HEK293 (cell line): Measurements from ENCODE around the gene LENEP.

Experiments used
- CTCF ChIA-PET: fragments of 350-600 bp; formaldehyde crosslinking; extraction: SDS; loops from one replicate; lab custom pipeline; 2021; ENCODE audit warnings: antibody characterized with exemption; lab: Yijun Ruan, JAX
- POLR2A ChIA-PET: fragments of 300-600 bp; formaldehyde crosslinking; extraction: SDS; loops from one replicate; lab custom pipeline; 2020; ENCODE audit warnings: antibody characterized with exemption, inconsistent platforms; lab: Yijun Ruan, JAX
- H3K27ac ChIP-seq: fragments of 200-500 bp; sonication (Bioruptor generic); 2 replicates; pipeline ENCODE4 v1.5.1; 2014; ENCODE audit warnings: low read depth, low read length, control low read depth, inconsistent platforms; ENCODE audit errors: extremely low read depth
- H3K36me3 ChIP-seq, 2 experiments: fragments of 200-500 bp in 1 of 2; sonication (Bioruptor generic) in 1 of 2; 1 replicate in 1 of 2; 2 replicates in 1 of 2; pipeline ENCODE4 v1.5.1; 2014 to 2017; ENCODE audit warnings: inconsistent platforms in 2 of 2, low read length in 2 of 2; ENCODE audit not compliant: control insufficient read depth in 2 of 2, insufficient read depth in 1 of 2
- H3K4me1 ChIP-seq: fragments of 200-500 bp; sonication (Bioruptor generic); 2 replicates; pipeline ENCODE4 v1.5.1; 2014; ENCODE audit warnings: mild to moderate bottlenecking, low read length, inconsistent platforms; ENCODE audit not compliant: control insufficient read depth, insufficient read depth
- H3K4me3 ChIP-seq: 2 replicates; pipeline ENCODE4 v1.5.1; 2011; ENCODE audit warnings: low read depth, mild to moderate bottlenecking, control low read depth, low read length, moderate library complexity
- H3K9me3 ChIP-seq: fragments of 200-500 bp; sonication (Bioruptor generic); 2 replicates; pipeline ENCODE4 v1.5.1; 2014; ENCODE audit warnings: low read depth, low read length, inconsistent platforms; ENCODE audit not compliant: control insufficient read depth, insufficient read depth
- ZNF23 ChIP-seq: fragments of 450-650 bp; formaldehyde crosslinking; IDR thresholded peaks from 2 replicates; pipeline ENCODE4 v1.5.1; 2016; ENCODE audit warnings: missing biosample characterization, missing genetic modification characterization, borderline replicate concordance
- ZNF350 ChIP-seq: fragments of 450-650 bp; formaldehyde crosslinking; IDR thresholded peaks from 2 replicates; pipeline ENCODE4 v1.5.0; 2017; ENCODE audit warnings: missing biosample characterization, mild to moderate bottlenecking, missing genetic modification characterization
- ZNF37A ChIP-seq: fragments of 450-650 bp; IDR thresholded peaks from 2 replicates; pipeline ENCODE4 v1.5.1; 2018; ENCODE audit warnings: missing biosample characterization, missing genetic modification characterization
- ZNF623 ChIP-seq: fragments of 450-650 bp; formaldehyde crosslinking; IDR thresholded peaks from 2 replicates; pipeline ENCODE4 v1.5.1; 2016; ENCODE audit warnings: missing biosample characterization, missing genetic modification characterization
- ZNF785 ChIP-seq: fragments of 450-650 bp; formaldehyde crosslinking; IDR thresholded peaks from 2 replicates; pipeline ENCODE4 v1.5.1; 2016; ENCODE audit warnings: missing biosample characterization, missing genetic modification characterization
- TF ChIP-seq, protein P1 (sequence below): fragments of 450-650 bp; formaldehyde crosslinking; IDR thresholded peaks from 2 replicates; pipeline ENCODE4 v1.5.1; 2016; ENCODE audit warnings: missing biosample characterization, missing genetic modification characterization
- TF ChIP-seq, protein P2 (sequence below): fragments of 450-650 bp; formaldehyde crosslinking; IDR thresholded peaks from 2 replicates; pipeline ENCODE4 v1.5.1; 2017; ENCODE audit warnings: missing biosample characterization, missing genetic modification characterization
- TF ChIP-seq, protein P3 (sequence below): fragments of 450-650 bp; formaldehyde crosslinking; IDR thresholded peaks from 2 replicates; pipeline ENCODE4 v1.5.1; 2017; ENCODE audit warnings: missing biosample characterization, missing genetic modification characterization
- TF ChIP-seq, protein P4 (sequence below): fragments of 450-650 bp; formaldehyde crosslinking; IDR thresholded peaks from 2 replicates; pipeline ENCODE4 v1.5.1; 2016; ENCODE audit warnings: missing biosample characterization, missing genetic modification characterization
- TF ChIP-seq, protein P5 (sequence below): fragments of 450-650 bp; formaldehyde crosslinking; IDR thresholded peaks from 2 replicates; pipeline ENCODE4 v1.5.1; 2016; ENCODE audit warnings: missing biosample characterization, missing genetic modification characterization
- TF ChIP-seq, protein P6 (sequence below): fragments of 450-650 bp; formaldehyde crosslinking; IDR thresholded peaks from 2 replicates; pipeline ENCODE4 v1.5.1; 2016; ENCODE audit warnings: missing biosample characterization, missing genetic modification characterization, borderline replicate concordance
- TF ChIP-seq, protein P7 (sequence below): fragments of 450-650 bp; formaldehyde crosslinking; optimal IDR thresholded peaks from 2 replicates; pipeline ENCODE3; 2016; ENCODE audit warnings: missing biosample characterization, mild to moderate bottlenecking, missing genetic modification characterization

The LENEP gene

DNA sequence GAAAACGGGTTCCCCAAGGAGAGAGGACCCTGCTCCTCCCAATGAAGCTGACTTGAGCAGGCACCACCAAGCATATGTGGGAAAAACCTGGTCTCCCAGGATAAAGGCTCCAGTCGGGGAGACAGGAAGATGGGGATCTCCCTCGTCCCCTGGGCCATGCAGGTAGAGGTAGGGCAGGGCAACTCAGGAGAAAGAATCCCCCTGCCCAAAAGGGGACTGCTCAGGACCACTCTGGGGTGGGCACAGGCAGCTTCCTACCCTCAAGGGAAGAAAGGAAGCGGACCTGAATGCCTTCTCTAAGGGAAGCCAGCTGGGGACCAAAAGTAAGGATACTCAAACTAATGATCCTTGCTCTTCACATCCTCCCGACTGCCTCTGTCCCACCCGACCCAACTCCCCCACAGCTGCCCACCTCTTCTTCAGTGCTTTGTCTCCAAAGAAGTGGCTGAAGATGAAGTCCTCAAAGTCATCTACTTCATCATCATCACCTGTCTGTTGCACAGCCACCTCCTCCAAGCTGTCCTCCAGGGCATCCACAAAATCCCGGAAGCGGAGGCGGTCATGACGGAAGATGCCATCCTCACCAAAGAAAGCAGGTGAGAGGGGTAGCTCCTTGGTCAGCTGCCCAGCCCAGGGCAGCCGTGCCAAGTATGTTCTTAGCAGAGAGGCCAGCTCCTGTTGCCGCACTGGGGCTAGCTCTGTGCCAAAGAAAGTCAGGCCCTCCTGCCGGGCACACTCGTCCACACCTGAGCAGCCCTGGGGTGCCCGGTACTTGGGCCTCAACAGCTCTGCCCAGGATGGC, 48.0 kb upstream of the LENEP start (continued):
- TF ChIP-seq, protein P1, sequence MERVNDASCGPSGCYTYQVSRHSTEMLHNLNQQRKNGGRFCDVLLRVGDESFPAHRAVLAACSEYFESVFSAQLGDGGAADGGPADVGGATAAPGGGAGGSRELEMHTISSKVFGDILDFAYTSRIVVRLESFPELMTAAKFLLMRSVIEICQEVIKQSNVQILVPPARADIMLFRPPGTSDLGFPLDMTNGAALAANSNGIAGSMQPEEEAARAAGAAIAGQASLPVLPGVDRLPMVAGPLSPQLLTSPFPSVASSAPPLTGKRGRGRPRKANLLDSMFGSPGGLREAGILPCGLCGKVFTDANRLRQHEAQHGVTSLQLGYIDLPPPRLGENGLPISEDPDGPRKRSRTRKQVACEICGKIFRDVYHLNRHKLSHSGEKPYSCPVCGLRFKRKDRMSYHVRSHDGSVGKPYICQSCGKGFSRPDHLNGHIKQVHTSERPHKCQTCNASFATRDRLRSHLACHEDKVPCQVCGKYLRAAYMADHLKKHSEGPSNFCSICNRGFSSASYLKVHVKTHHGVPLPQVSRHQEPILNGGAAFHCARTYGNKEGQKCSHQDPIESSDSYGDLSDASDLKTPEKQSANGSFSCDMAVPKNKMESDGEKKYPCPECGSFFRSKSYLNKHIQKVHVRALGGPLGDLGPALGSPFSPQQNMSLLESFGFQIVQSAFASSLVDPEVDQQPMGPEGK (tag by site-specific recombination): no peak
- TF ChIP-seq, protein P2, sequence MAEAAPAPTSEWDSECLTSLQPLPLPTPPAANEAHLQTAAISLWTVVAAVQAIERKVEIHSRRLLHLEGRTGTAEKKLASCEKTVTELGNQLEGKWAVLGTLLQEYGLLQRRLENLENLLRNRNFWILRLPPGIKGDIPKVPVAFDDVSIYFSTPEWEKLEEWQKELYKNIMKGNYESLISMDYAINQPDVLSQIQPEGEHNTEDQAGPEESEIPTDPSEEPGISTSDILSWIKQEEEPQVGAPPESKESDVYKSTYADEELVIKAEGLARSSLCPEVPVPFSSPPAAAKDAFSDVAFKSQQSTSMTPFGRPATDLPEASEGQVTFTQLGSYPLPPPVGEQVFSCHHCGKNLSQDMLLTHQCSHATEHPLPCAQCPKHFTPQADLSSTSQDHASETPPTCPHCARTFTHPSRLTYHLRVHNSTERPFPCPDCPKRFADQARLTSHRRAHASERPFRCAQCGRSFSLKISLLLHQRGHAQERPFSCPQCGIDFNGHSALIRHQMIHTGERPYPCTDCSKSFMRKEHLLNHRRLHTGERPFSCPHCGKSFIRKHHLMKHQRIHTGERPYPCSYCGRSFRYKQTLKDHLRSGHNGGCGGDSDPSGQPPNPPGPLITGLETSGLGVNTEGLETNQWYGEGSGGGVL: no peak
- TF ChIP-seq, protein P3, sequence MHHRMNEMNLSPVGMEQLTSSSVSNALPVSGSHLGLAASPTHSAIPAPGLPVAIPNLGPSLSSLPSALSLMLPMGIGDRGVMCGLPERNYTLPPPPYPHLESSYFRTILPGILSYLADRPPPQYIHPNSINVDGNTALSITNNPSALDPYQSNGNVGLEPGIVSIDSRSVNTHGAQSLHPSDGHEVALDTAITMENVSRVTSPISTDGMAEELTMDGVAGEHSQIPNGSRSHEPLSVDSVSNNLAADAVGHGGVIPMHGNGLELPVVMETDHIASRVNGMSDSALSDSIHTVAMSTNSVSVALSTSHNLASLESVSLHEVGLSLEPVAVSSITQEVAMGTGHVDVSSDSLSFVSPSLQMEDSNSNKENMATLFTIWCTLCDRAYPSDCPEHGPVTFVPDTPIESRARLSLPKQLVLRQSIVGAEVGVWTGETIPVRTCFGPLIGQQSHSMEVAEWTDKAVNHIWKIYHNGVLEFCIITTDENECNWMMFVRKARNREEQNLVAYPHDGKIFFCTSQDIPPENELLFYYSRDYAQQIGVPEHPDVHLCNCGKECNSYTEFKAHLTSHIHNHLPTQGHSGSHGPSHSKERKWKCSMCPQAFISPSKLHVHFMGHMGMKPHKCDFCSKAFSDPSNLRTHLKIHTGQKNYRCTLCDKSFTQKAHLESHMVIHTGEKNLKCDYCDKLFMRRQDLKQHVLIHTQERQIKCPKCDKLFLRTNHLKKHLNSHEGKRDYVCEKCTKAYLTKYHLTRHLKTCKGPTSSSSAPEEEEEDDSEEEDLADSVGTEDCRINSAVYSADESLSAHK (tag by site-specific recombination): no peak
- TF ChIP-seq, protein P4, sequence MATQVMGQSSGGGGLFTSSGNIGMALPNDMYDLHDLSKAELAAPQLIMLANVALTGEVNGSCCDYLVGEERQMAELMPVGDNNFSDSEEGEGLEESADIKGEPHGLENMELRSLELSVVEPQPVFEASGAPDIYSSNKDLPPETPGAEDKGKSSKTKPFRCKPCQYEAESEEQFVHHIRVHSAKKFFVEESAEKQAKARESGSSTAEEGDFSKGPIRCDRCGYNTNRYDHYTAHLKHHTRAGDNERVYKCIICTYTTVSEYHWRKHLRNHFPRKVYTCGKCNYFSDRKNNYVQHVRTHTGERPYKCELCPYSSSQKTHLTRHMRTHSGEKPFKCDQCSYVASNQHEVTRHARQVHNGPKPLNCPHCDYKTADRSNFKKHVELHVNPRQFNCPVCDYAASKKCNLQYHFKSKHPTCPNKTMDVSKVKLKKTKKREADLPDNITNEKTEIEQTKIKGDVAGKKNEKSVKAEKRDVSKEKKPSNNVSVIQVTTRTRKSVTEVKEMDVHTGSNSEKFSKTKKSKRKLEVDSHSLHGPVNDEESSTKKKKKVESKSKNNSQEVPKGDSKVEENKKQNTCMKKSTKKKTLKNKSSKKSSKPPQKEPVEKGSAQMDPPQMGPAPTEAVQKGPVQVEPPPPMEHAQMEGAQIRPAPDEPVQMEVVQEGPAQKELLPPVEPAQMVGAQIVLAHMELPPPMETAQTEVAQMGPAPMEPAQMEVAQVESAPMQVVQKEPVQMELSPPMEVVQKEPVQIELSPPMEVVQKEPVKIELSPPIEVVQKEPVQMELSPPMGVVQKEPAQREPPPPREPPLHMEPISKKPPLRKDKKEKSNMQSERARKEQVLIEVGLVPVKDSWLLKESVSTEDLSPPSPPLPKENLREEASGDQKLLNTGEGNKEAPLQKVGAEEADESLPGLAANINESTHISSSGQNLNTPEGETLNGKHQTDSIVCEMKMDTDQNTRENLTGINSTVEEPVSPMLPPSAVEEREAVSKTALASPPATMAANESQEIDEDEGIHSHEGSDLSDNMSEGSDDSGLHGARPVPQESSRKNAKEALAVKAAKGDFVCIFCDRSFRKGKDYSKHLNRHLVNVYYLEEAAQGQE: no peak

DNA sequence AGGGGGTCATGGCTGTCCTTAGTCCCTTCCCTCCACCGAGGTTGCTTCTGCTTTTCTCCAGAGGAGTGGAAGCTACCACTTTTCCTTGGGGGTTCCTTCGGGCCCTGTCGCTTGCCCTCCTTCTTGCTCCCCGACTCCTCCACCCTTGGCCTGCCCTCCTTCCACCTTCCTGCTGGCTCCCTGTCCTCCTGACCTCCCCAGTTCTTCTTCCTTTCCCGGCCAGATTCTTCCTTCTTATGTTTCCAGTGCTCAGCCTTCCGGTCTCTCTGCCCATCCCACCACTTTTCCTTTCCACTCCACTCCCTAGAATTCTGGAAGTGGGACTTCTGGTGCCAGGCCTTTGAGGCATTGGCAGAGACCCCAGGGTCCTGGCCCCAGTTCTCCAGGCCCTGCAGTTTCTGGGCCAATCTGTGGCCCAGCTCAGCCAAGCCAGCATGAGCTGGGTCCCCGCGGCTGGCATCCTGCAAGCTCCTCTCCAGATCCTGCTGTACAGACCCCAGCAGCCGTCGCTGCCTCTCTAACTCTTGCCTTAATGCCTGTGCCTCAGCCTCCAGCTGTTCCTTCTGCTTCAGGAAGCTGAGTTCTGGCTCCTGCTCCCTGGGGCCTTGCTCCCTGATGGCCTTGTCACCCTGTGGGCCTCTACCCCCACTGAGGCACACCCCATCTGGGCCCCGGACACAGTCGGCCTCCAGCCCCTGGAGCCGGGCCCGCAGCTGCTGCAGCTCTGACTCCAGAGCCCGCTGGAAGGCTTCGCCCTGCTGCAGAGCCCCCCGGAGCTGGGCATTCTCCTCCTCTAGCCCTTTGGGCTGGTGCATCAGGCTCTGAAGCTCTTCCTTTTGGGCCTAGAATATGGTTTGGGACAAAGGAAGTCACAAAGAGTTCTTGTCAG, 47.2 kb upstream of the LENEP start:
- no peak overlapping the region for H3K27ac ChIP-seq
- ChIA-PET POLR2A (interaction anchor here (1.3 kb wide), 1 partner anchor 9 kb away, joined by 3 read pairs; the partner anchor contains the start of gene PMVK), CTCF (interaction anchor here (0.6 to 1.5 kb wide), 6 partner anchors 36 to 120 kb away, joined by 3 to 4 read pairs (median 3); no protein-coding TSS in a partner anchor)
- H3K4me1 ChIP-seq: no peaks in the 10 kb centered on the region
- peaks cover 0 to 27% of the 10 kb centered on the region in 2 experiments; a peak in 1 of 3 replicates for H3K36me3 ChIP-seq
- no peak overlapping the region for H3K4me3 ChIP-seq
- no peaks in the 10 kb centered on the region for H3K9me3 ChIP-seq
- TF ChIP-seq, protein P5, sequence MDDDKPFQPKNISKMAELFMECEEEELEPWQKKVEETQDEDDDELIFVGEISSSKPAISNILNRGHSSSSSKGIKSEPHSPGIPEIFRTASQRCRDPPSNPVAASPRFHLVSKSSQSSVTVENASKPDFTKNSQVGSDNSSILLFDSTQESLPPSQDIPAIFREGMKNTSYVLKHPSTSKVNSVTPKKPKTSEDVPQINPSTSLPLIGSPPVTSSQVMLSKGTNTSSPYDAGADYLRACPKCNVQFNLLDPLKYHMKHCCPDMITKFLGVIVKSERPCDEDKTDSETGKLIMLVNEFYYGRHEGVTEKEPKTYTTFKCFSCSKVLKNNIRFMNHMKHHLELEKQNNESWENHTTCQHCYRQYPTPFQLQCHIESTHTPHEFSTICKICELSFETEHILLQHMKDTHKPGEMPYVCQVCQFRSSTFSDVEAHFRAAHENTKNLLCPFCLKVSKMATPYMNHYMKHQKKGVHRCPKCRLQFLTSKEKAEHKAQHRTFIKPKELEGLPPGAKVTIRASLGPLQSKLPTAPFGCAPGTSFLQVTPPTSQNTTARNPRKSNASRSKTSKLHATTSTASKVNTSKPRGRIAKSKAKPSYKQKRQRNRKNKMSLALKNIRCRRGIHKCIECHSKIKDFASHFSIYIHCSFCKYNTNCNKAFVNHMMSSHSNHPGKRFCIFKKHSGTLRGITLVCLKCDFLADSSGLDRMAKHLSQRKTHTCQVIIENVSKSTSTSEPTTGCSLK (tag by site-specific recombination): no peak
- TF ChIP-seq, protein P6, sequence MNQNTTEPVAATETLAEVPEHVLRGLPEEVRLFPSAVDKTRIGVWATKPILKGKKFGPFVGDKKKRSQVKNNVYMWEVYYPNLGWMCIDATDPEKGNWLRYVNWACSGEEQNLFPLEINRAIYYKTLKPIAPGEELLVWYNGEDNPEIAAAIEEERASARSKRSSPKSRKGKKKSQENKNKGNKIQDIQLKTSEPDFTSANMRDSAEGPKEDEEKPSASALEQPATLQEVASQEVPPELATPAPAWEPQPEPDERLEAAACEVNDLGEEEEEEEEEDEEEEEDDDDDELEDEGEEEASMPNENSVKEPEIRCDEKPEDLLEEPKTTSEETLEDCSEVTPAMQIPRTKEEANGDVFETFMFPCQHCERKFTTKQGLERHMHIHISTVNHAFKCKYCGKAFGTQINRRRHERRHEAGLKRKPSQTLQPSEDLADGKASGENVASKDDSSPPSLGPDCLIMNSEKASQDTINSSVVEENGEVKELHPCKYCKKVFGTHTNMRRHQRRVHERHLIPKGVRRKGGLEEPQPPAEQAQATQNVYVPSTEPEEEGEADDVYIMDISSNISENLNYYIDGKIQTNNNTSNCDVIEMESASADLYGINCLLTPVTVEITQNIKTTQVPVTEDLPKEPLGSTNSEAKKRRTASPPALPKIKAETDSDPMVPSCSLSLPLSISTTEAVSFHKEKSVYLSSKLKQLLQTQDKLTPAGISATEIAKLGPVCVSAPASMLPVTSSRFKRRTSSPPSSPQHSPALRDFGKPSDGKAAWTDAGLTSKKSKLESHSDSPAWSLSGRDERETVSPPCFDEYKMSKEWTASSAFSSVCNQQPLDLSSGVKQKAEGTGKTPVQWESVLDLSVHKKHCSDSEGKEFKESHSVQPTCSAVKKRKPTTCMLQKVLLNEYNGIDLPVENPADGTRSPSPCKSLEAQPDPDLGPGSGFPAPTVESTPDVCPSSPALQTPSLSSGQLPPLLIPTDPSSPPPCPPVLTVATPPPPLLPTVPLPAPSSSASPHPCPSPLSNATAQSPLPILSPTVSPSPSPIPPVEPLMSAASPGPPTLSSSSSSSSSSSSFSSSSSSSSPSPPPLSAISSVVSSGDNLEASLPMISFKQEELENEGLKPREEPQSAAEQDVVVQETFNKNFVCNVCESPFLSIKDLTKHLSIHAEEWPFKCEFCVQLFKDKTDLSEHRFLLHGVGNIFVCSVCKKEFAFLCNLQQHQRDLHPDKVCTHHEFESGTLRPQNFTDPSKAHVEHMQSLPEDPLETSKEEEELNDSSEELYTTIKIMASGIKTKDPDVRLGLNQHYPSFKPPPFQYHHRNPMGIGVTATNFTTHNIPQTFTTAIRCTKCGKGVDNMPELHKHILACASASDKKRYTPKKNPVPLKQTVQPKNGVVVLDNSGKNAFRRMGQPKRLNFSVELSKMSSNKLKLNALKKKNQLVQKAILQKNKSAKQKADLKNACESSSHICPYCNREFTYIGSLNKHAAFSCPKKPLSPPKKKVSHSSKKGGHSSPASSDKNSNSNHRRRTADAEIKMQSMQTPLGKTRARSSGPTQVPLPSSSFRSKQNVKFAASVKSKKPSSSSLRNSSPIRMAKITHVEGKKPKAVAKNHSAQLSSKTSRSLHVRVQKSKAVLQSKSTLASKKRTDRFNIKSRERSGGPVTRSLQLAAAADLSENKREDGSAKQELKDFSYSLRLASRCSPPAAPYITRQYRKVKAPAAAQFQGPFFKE (tag by site-specific recombination): no peak
- TF ChIP-seq, protein P7, sequence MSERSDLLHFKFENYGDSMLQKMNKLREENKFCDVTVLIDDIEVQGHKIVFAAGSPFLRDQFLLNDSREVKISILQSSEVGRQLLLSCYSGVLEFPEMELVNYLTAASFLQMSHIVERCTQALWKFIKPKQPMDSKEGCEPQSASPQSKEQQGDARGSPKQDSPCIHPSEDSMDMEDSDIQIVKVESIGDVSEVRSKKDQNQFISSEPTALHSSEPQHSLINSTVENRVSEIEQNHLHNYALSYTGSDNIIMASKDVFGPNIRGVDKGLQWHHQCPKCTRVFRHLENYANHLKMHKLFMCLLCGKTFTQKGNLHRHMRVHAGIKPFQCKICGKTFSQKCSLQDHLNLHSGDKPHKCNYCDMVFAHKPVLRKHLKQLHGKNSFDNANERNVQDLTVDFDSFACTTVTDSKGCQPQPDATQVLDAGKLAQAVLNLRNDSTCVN (tag by site-specific recombination): no peak
- TF ChIP-seq ZNF23 (no peak), ZNF37A (tag by site-specific recombination) (no peak), ZNF350 (tag by site-specific recombination) (no peak), ZNF623 (tag by site-specific recombination) (no peak), ZNF785 (tag by site-specific recombination) (no peak)
